HFFc6 (cell line): ENCODE data around the gene IFT122. TPM values are rescaled to one million over a fixed set of nuclear protein-coding genes. Genes with fewer than 3 reads are reported as not detected.

Experiments used
- DNase-seq: peaks from one replicate; pipeline ENCODE4 v3.0.0-alpha.2; 2018
- H3K27ac Mint-ChIP-seq: 2 replicates; pipeline ENCODE4 v1.8.0; 2020; ENCODE audit warnings: mild to moderate bottlenecking, mixed read lengths
- H3K27me3 Mint-ChIP-seq: 2 replicates; pipeline ENCODE4 v1.8.0; 2021; ENCODE audit warnings: mild to moderate bottlenecking, moderate library complexity, mixed read lengths; ENCODE audit not compliant: insufficient read depth
- H3K36me3 Mint-ChIP-seq: 2 replicates; pipeline ENCODE4 v1.8.0; 2021; ENCODE audit warnings: low read depth, mixed read lengths
- H3K4me1 Mint-ChIP-seq: 2 replicates; pipeline ENCODE4 v1.8.0; 2020; ENCODE audit warnings: low read depth, mixed read lengths
- H3K4me3 Mint-ChIP-seq: 2 replicates; pipeline ENCODE4 v1.8.0; 2020; ENCODE audit warnings: mild to moderate bottlenecking, moderate library complexity, mixed read lengths
- H3K9me3 Mint-ChIP-seq: 2 replicates; pipeline ENCODE4 v1.8.0; 2020; ENCODE audit warnings: mild to moderate bottlenecking, mixed read lengths
- total RNA-seq, 6 experiments: library from RNA; stranded (reverse); fragmentation: NEBNext Ultra II Directional; extraction: Animal tissue kit (Norgen Biotek cat#: 25700); gene quantifications; 2 replicates in 1 of 6; 3 replicates in 5 of 6; pipeline ENCODE4 v1.2.3, GENCODE V29; 2021
- TF ChIP-seq, protein P1 (sequence below): fragments of 200-600 bp; sonication (generic); IDR thresholded peaks from 2 replicates; pipeline ENCODE4 v1.5.0; 2021; ENCODE audit warnings: antibody characterized with exemption, mild to moderate bottlenecking

The IFT122 gene
- total RNA-seq, 6 experiments from 2014 or later, result 12.2 to 18.8 (median 18.2) TPM

DNA sequence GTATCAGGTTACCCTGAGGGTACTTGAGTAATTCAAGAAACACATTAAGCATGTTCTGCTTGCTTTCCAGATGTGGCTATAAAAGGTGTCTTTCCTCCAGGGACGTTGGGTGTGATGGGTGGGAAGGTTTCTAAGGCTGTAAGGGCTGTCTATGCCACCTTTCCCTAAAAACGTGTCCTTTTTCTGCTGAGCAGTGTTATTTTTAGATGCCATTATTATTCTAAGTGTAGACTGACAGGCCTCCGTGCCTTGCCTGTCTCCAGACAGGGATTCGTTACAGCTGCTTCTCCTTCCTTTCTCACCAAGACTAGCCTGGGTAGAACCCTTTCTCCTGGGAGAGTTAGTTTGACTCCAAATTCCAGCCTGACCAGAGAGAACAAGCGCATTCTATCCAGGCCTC is 61.6 kb downstream of the IFT122 start:
- no peak overlapping the region for H3K4me3 Mint-ChIP-seq
- TF ChIP-seq, protein P1, sequence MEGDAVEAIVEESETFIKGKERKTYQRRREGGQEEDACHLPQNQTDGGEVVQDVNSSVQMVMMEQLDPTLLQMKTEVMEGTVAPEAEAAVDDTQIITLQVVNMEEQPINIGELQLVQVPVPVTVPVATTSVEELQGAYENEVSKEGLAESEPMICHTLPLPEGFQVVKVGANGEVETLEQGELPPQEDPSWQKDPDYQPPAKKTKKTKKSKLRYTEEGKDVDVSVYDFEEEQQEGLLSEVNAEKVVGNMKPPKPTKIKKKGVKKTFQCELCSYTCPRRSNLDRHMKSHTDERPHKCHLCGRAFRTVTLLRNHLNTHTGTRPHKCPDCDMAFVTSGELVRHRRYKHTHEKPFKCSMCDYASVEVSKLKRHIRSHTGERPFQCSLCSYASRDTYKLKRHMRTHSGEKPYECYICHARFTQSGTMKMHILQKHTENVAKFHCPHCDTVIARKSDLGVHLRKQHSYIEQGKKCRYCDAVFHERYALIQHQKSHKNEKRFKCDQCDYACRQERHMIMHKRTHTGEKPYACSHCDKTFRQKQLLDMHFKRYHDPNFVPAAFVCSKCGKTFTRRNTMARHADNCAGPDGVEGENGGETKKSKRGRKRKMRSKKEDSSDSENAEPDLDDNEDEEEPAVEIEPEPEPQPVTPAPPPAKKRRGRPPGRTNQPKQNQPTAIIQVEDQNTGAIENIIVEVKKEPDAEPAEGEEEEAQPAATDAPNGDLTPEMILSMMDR, result no peak
- DNase-seq, result no peak
- H3K27me3 Mint-ChIP-seq, result no peaks in the 10 kb centered on the region
- no peaks in the 10 kb centered on the region for H3K9me3 Mint-ChIP-seq
- H3K27ac Mint-ChIP-seq, result no peak overlapping the region
- H3K36me3 Mint-ChIP-seq, result peaks cover 11% of the 10 kb centered on the region; the same call in 1 of the 2 replicates
- H3K4me1 Mint-ChIP-seq, result peaks cover 33% of the 10 kb centered on the region

DNA sequence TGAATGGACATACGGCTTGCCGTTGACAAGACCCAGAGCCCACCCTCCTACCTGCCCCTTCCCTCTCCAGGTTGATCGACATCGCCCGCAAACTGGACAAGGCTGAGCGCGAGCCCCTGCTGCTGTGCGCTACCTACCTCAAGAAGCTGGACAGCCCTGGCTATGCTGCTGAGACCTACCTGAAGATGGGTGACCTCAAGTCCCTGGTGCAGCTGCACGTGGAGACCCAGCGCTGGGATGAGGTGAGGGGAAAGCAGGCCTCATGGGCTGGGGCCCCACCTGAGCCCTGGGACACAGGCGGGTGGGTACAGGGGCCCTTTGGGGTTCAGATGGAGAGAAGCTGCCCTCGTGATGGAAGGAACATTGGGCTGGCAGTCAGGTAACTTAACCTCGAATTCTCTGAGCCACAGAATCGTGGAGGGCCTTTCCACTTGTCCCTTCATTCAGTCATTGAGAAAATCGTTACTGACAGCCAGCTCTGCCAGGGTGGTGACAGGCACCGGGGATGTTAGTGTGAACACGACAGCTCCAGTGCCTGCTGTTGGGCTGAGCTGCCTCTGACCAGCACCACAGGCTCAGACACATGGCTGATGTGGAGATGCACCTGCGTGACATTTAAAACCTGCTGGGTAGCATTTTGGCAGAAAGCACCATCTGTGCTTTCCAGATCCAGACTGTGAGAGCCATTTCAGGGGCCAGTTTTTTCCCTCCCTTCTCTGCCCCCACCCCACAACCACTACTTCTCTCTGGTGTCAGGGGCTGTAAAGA is 62.8 kb downstream of the IFT122 start:
- Mint-ChIP-seq H3K36me3 (peaks cover 9% of the 10 kb centered on the region; the same call in 1 of the 2 replicates), H3K27me3 (no peaks in the 10 kb centered on the region), H3K4me1 (peaks cover 24% of the 10 kb centered on the region), H3K4me3 (no peak overlapping the region), H3K27ac (no peak overlapping the region), H3K9me3 (no peaks in the 10 kb centered on the region)
- TF ChIP-seq, protein P1, result no peak
- DNase-seq, result no peak

DNA sequence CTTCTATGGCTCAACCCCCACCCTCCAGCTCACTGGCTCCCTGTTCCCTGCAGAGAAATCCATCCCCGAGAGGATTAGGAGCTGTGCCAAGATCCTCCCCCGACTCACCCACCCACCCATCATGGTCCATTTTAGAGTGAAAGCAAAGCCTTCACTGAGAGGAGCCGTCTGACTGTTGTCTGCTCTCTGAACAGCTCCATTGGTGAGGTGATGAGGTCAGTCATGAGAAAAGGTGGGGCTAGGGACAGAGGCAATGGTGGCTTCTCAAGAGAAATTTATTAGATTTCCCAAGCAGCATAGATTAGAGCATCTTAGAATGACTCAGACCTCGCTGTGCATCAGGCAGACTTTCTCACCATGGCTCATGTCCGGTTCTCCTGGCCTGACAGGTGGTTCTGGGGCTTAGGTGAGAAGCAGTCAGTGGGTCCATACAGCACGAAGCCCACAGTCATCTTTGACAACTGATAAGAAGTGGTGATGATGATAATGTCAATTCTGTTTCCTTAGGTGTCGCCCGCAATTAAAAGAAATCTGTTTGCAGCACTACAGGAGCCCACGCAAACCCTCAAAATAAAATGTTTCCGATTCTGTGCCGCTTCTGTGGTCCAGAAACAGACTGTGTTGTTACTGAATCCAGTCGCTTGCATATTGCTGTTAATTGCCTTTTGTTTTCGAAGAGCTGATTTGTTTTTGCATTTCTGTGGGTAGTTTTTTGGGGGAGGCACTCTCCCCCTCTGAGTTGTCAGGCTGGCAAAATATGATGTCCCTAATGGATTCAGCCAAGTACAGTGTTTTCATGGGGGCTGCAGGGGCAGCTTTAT is 63.7 kb downstream of the IFT122 start:
- Mint-ChIP-seq H3K36me3 (peaks cover 16% of the 10 kb centered on the region), H3K4me3 (no peak overlapping the region)

GRCh38 chr3:129504471-129505100 is 64.6 kb downstream of the IFT122 start:
- no peak for DNase-seq
- Mint-ChIP-seq H3K9me3 (no peaks in the 10 kb centered on the region), H3K4me1 (peaks cover 12% of the 10 kb centered on the region), H3K36me3 (peaks cover 17% of the 10 kb centered on the region), H3K27ac (no peak overlapping the region), H3K27me3 (no peaks in the 10 kb centered on the region; the same call in none of the 2 replicates), H3K4me3 (no peak overlapping the region)
- TF ChIP-seq, protein P1, result no peak

More for the DNA sequence above, 63.7 kb downstream of the IFT122 start:
- no peaks in the 10 kb centered on the region; the same call in 1 of the 2 replicates for H3K27me3 Mint-ChIP-seq
- H3K9me3 Mint-ChIP-seq, result no peaks in the 10 kb centered on the region
- H3K4me1 Mint-ChIP-seq, result peaks cover 21% of the 10 kb centered on the region
- TF ChIP-seq, protein P1, result no peak
- peak; percentile 49 for DNase-seq
- no peak overlapping the region for H3K27ac Mint-ChIP-seq

- TF ChIP-seq, protein P1, result no peak
- H3K4me1 Mint-ChIP-seq, result peaks cover 10% of the 10 kb centered on the region
- H3K27ac Mint-ChIP-seq, result no peak overlapping the region
- peaks cover 17% of the 10 kb centered on the region for H3K36me3 Mint-ChIP-seq
- H3K27me3 Mint-ChIP-seq, result no peaks in the 10 kb centered on the region; the same call in none of the 2 replicates
- DNase-seq, result no peak
- H3K9me3 Mint-ChIP-seq, result no peaks in the 10 kb centered on the region
- no peak overlapping the region for H3K4me3 Mint-ChIP-seq
Measured at GRCh38 chr3:129505341-129505740, 65.3 kb downstream of the IFT122 start.
